GM11168 (cell line): Measurements from ENCODE around the gene PLCD1.

ENCODE experiments used
- in situ Hi-C: fragments of 300-500 bp; cut with MboI; formaldehyde crosslinking; loops from one replicate; pipeline ENCODE4 v1.12.0; 2022; ENCODE audit warnings: low sequenced_read_pairs; ENCODE audit not compliant: unreplicated experiment

Gene PLCD1

GRCh38 chr3:37970802-37971201 is 58.6 kb downstream of the PLCD1 start:
- in situ Hi-C loops: no loop called here

GRCh38 chr3:37969596-37970100 is 59.8 kb downstream of the PLCD1 start:
- in situ Hi-C loops: loop anchor here (5.0 kb wide), 1 partner anchor 112 kb away; no protein-coding TSS in a partner anchor

GRCh38 chr3:37968813-37969595 is 60.4 kb downstream of the PLCD1 start:
- in situ Hi-C loops: loop anchor here (5.0 kb wide), 1 partner anchor 112 kb away; no protein-coding TSS in a partner anchor

GRCh38 chr3:37968199-37968598 is 61.2 kb downstream of the PLCD1 start:
- in situ Hi-C loops: loop anchor here (5.0 kb wide), 1 partner anchor 111 kb away; no protein-coding TSS in a partner anchor

GRCh38 chr3:37967260-37967881 is 62.1 kb downstream of the PLCD1 start:
- in situ Hi-C loops: loop anchor here (5.0 kb wide), 1 partner anchor 110 kb away; no protein-coding TSS in a partner anchor

- in situ Hi-C loops: loop anchor here (5.0 kb wide), 1 partner anchor 107 kb away; no protein-coding TSS in a partner anchor
Measured at GRCh38 chr3:37964716-37965115, 64.7 kb downstream of the PLCD1 start.

- in situ Hi-C loops: no loop called here
Measured at GRCh38 chr3:37964146-37964545, 65.3 kb downstream of the PLCD1 start.

GRCh38 chr3:37963635-37964034 is 65.8 kb downstream of the PLCD1 start:
- in situ Hi-C loops: no loop called here

- in situ Hi-C loops: no loop called here
Measured at GRCh38 chr3:37963016-37963415, 66.4 kb downstream of the PLCD1 start.

GRCh38 chr3:37961622-37962431 is 67.6 kb downstream of the PLCD1 start:
- in situ Hi-C loops: no loop called here

- in situ Hi-C loops: no loop called here
Measured at GRCh38 chr3:37957539-37957936, 71.9 kb downstream of the PLCD1 start.
